GM20431 (cell line): ENCODE measurements around the gene MYO6.
"Not testable (repeated sequence)": the region's sequence is repeated elsewhere in the genome, so short reads cannot be mapped to it uniquely, and the experiment has no call there.

Experiments
- in situ Hi-C: fragments of 300-500 bp; cut with MseI, MboI; formaldehyde crosslinking; loops from one replicate; pipeline ENCODE4 v1.15.0; 2020; ENCODE audit warnings: low sequenced_read_pairs; ENCODE audit not compliant: unreplicated experiment

The MYO6 gene

DNA sequence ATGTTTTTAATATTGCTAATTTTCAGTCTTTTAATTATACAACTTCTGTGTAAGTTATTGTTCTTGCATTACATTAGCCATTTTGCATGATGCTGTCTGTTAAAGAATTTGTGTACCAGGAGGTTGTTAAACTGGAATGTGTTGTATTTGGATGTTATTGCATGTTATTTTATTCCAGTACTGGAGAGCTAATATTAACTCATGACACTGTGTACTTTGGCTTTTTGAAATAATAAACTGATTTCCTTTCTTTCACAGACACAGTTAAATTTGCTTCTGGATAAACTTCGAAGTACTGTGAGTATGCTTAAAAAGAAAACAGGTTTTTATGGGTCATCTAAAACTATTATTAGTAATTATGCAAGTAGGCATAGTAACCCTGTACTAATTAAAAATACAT is 121.3 kb downstream of the MYO6 start:
- in situ Hi-C loops: no loop called here

DNA sequence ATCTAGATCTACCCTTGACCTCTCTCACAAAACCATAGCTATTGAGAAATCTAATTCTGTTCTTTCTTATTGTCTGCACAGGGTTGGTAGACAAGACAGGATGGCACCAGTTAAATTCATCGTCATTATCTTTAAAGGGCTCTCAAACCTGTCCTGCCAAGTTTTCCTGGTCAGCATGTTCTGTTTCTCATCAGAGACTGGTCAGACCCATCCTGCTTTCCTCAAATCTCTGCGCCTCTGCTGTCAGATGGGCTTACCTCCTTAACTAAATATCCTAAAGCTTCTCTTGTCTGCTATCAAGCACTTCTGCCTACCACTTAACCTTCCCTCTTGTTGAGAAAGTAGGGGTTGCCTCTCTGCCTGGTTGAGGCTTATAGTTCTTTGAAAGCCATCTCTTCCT is 125.2 kb downstream of the MYO6 start:
- in situ Hi-C loops: no loop called here

DNA sequence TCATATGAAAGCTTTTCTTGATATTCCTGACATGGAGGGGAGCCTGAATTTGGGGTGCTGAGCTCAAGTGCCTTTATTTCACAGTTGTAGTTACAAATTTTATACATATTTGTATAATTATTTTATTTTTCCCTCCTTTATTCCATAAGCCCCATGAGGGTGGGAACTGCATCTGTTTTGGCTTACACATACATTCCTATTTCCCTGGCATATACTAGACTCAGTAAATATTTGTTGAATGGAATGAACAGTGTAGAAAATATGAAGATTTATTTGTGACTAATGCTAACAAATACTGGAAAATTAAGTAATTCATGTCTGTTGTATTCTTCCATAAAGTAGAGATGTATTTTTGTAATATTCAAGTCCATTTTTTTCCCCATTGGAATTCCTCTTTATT is 127.1 kb downstream of the MYO6 start:
- in situ Hi-C loops: no loop called here

DNA sequence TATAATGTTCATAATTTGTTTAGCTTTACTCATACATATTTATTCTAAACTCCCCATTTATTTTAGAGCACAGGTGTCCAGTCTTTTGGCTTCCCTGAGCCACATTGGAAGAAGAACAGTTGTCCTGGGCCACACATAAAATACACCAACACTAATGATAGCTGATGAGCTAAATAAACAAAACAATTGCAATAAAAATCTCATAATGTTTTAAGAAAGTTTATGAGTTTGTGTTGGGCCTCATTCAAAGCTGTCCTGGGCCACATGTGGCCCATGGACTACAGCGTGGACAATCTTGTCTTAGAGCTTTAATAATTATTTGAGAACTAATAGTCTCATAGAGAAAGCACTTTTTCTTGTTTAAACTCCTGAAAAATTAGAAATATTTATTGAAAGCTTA is 131.3 kb downstream of the MYO6 start:
- in situ Hi-C loops: no loop called here

DNA sequence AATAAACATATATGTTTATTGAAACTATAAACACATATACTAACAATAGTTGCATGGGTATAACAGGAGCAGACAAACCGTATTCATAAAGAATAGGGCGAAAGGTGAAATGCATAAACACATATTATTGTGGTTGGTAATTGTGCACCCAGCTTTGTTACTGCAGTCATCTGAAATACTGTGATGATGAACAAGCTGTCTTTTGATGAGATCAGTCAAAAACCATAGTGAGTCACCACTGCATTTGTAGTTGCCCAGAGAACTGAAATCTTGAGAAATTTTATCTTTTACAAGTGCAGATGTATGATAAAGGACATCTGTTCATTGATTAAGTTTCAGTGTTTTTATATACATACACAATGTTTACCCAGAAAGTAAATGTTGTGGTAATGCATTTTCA is 133.7 kb downstream of the MYO6 start:
- in situ Hi-C loops: no loop called here

DNA sequence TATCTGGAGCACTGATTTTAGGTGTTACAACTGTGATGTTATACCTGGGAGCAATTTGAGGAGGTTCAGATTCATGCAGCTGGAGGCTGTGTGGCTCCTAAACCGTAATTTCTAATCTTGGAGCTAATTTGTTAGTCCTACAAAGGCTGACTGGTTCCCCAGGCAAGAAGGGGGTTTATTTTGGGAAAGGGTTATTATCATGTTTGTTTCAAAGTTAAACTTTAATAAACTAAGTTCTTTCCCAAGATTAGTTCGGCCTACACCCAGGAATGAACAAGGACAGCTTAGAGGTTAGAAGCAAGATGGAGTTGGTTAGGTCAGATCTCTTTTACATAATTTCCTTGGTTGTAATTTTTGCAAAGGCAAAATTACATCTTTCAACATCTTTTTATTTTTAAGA is 135.8 kb downstream of the MYO6 start:
- in situ Hi-C loops: no loop called here

DNA sequence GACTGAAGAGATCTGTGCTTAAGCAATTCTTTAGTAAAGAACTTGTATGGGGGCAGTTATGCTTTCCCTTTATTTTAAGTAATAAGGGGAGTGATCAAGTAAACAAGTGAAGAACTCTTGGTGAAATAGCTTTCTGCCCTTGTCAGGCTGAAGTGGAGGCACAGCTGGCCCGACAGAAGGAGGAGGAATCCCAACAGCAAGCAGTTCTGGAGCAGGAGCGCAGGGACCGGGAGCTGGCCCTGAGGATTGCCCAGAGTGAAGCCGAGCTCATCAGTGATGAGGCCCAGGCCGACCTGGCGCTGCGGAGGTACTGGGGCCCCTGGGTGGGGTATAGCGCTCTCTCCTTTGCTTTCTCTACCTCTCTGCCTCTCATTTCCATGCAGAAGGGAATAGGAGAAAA is 143.3 kb downstream of the MYO6 start:
- in situ Hi-C loops: no loop called here

DNA sequence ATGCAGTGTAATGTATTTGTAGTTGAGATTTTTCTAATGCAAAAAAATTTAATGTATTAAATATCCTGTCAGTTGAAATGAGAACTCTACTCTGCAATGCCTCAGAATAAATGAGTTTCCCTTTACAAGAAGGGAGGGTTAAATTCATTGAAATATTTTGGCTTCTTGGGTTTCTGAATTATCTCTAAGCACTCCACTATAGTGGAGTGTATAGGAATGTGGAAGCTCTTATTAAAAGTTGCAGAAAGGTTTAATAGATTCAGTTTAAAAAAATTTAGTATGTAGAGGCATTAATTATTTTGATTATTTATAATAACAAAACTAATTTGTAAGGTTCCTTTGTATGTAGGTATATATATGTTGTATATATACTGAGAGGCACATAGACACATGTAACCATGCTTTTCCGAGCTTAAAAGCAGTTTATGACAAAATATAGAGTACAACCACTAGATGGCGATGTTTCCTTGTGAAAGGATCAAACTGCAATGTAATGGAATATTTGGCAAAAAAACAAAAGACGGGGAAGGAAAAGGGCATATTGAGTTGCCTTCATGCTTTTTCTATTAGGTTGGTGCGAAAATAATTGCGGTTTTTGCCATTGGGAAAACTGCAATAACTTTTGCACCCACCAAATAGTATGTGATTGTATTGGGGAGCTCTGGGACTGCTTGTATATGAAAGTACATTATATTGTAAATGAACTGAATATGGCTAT is 144.2 kb downstream of the MYO6 start:
- in situ Hi-C loops: no loop called here

DNA sequence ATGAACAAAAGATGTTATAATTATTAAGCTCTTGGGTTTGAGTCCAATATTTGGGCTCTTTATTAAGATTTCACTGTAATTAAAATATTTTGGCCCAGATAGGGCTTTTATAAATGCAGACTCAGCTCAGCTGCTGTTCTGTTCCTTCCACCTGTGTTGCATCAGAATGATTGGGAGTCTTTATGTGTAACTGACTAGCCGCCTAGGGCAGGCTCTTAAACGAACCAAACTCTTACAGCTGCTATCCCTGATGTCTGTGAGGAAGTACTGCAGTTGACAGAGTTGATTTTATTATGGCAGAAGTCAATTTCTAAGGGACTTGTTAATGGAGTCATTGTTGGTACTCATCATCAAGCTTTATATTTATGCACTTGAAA is 144.7 kb downstream of the MYO6 start:
- in situ Hi-C loops: no loop called here

DNA sequence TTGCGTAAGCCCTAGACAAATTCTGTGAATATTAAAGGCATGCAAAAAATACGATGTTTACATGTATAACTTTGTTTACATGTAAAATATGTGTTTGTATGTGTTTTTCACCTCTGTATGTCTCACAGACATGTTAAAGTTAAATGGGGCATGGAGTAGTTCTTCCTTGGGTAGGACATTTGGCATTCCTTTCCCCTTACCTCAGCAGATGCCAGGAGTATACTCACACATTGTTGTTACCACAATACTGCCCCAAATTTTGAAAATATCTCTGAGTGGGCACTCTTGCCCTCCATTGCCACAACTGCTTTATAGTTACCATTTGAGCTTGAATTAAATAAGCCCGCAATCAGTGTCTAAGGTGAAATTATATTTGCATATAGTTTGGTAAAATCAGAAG is 147.5 kb downstream of the MYO6 start:
- in situ Hi-C loops: no loop called here

DNA sequence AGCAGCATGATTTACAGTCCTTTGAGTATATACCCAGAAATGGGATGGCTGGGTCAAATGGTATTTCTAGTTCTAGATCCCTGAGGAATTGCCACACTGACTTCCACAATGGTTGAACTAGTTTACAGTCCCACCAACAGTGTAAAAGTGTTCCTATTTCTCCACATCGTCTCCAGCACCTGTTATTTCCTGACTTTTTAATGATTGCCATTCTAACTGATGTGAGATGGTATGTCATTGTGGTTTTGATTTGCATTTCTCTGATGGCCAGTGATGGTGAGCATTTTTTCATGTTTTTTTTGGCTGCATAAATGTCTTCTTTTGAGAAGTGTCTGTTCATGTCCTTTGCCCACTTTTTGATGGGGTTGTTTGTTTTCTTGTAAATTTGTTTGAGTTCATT is 151.2 kb downstream of the MYO6 start:
- in situ Hi-C loops: not testable (repeated sequence)

DNA sequence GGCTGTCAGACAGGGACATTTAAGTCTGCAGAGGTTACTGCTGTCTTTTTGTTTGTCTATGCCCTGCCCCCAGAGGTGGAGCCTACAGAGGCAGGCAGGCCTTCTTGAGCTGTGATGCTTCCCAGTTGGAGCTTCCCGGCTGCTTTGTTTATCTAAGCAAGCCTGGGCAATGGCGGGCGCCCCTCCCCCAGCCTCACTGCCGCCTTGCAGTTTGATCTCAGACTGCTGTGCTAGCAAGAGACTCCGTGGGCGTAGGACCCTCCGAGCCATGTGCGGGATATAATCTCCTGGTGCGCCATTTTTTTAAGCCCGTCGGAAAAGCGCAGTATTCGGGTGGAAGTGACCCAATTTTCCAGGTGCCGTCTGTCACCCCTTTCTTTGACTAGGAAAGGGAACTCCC is 156.1 kb downstream of the MYO6 start:
- in situ Hi-C loops: not testable (repeated sequence)

DNA sequence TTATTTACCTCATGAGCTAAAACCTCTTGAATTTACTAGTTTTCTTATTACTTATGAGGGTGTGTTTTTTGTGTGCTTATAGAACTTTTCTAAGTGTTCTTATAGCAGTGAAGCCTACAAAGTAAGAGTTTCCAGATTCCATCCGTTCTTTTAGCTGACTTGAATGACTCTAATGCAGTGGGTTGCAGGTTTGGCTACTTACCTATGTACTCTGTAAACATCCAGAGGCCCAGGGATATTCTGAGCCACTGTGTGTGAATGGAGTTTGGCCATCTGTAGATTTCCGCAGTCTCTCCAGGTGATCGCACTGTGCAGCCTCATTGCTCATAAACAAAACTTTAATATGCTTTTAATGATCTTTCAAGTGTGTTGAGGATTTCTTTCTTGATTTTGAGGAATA is 157.8 kb downstream of the MYO6 start:
- in situ Hi-C loops: no loop called here

DNA sequence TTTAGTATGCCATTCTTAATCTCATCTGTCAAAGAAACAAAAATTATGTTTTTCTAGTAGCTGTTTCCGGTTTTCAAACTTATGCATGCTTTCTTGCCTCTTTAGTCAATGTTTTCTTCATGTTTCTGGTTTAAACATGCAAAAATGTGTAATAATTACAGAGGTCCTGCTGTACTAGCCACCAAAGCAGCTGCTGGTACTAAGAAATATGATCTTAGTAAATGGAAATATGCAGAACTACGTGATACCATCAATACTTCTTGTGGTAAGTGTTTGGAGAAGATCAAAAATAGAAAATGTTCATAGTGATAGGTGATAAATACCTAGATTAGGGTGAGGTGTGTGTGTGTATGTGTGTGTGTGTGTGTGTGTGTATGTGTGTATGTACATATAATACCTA is 158.4 kb downstream of the MYO6 start:
- in situ Hi-C loops: no loop called here

DNA sequence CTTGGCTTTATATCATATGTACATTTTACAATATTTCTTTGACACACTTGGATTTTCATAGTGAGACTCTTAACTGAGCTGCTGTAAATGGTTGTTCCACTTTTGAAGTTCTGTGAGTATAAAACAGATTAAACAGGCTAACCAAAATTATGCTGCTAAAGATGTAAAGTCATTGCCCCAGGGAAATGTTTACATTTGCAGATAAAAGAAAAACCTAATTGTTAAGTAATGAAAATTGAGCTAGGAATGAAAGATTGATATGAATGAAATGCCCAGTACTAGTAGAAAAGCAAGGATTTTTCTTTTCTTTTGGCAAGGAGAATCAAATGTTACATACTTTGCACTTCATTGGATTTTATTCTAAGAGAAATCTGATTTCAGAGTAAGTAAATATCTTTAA is 164.0 kb downstream of the MYO6 start:
- in situ Hi-C loops: no loop called here

DNA sequence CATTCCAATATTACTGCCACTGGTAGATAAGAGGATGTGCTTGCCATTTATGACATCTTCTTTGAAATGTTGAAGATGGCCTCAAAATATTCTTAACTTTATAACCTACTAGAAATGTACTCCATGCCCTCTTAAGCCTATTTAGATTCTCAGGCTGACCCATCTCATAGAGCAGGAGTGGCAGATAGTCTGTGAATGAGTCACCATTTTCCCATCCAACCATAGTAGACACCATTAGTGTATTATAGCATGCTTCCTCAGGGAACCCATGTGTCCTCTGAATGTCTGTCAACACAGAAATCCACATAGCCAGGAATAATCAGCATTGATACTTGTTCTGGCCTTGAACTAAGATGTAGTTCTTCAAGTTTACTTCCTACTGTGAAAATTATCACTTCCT is 173.2 kb downstream of the MYO6 start:
- in situ Hi-C loops: no loop called here

DNA sequence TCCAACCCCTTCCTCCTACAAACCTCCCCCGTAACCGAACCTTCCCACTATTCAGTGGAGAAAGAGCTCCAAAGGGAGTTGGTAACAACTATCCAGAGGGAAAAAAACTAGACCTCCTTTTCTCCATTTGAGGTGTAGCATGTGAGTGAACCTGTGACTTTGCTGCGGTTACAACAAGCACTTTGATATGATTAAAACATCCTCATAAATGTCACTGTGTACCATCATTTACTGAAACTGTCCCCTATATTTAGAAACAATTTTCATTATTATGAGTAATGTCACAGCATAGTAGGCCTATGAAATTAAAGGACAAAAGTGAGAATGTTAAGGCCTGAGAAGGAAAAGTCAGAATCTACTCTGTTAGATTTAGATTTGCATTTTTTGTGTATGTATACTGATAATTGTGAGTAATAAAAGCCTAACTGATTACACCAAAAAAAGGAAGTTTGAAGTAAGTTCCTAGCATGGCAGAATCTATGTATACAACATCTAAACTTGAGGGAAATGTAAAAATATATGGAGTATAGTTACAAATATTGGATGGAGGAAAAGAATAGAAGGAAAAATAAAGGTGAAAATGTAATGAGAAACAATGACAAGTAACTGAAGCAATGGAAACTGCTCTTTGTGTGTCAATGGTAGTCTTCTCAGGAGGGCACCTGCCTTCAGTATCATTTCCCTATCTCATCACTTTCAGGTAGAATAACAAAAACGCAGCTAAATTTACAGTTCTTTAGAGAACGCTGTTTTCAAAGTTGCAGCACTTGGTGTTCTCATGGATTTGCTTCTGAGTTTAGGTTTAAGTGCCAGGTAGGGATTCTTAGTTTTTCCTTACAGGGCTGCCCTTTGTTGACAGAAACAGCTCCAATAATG is 177.5 kb downstream of the MYO6 start:
- in situ Hi-C loops: no loop called here

DNA sequence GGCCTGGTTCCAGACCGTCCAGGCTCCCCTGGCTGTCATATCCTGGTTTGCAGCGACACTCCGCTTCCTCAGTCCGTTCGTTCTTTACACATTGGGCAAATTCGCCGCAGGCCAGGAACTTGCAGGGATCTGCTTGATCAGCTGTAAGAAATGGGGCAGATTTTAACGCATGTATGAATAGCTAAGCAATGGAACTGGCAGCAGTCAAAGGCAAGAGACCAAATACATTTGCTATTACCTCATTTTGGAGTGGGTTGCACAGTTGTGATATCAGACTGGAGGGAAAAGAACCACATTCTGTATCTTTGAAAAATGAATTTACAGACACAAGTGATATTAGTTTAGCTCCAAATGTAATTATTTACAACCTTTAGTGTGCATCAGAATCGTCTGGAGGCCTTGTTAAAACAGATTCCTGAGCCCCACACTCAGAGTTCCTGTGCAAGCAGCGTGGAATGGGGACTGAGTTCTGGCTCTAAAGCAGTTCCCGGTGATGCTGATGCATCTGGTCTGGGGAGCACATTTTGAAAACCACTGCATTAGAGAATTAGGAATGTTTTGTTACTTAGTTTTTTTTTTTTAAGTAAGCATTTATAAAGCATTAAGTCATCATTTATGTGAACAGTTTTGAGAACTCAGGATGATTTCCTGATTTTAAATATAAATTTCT is 182.1 kb downstream of the MYO6 start:
- in situ Hi-C loops: no loop called here

DNA sequence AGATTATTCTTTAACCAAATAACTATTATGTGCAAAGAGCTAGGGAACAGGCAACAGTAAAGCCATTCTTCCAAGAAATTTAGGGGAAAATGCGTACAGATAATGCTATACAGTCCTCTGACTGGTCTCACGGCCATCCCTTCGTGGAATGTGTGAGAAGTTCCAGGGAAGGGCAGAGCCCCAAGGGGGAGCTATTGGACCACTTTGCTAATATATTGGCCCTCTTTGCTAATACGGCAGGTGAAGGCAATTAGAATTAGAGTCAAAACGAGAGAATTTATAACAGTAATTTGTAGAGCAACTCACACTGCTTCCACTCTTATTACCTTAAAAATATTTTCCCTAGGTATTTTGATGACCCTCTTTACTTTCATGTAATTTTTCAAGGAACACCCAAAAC is 183.0 kb downstream of the MYO6 start:
- in situ Hi-C loops: no loop called here

DNA sequence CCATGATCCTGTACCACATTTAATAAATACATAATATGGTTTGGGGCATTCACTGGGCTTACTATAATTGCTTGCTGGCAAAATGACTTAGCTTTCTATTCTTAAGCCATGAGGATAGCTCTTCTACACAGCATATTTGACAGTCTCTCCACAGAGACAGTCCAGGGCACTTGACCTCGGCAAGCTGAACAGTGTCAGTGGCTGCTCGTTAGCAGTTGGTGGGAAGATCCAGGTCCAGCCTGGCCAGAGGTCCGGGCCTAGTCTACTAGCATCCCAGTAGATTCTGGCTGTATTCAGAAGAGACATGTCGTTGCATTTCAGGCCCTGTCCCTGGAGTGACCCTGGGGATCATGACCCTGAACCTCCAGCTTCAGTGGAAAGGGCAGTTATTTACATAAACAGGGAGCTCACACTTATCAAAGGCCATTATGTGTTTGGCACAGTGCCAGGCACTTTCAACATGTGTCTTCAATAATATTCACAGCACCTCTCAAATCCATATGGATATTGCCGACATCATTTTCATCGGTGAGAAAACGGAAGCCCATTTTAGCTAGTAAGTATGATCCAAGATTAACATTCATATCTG is 184.4 kb downstream of the MYO6 start:
- in situ Hi-C loops: no loop called here
